Activated T-cell treated with anti-CD3 and anti-CD28 coated beads for 4 hours (primary cell): ENCODE results near the gene SERTAD3.
"Not testable (repeated sequence)": the region's sequence is repeated elsewhere in the genome, so short reads cannot be mapped to it uniquely, and the experiment has no call there.

Source experiments
- DNase-seq: peaks from one replicate; pipeline ENCODE4 v3.0.0-alpha.2; 2020

The SERTAD3 gene

GRCh38 chr19:40424637-40425449 lies 19.3 kb downstream of the SERTAD3 start:
- no peak for DNase-seq

GRCh38 chr19:40423938-40424337 lies 20.2 kb downstream of the SERTAD3 start:
- no peak for DNase-seq

DNA sequence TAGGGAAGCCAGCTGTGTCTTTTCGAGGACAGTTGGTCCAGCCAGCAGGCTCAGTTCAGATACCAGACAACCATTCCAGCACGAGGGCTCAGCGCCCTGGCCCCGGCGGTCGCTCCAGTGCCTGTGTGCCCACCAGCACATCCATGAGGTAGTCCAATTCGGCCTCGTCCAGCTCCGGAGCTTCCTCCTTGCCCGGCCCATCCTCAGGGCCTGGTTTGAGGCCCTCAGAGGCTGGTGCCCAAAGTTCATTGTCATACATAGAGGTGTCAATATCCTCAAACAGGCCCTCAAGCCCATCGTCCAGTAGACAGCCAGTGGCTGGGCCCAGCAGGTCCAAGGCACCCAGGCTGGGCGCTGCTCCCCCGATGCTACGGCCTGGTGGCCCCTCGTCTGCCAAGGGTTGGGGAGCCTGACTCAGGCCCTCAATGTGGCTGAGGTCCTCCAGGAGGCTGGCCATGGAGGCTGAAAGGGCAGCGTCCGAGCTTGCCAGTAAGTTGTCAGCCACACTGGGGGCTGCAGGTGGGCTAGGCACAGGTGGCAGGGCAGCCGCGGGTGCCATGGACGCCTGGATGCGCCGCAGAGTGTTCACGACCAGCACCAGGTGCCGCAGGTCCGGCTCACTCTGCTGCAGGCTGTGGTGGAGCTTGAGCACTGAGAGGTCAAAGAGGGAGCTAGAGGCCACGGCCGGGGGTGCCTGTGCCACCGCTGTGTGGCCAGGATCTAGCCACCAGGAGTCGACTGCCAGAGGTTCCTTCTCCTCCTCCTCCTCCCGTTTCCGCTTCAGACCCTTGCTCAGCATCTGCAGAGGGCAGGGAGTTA lies 21.2 kb downstream of the SERTAD3 start:
- DNase-seq, result no peak

DNA sequence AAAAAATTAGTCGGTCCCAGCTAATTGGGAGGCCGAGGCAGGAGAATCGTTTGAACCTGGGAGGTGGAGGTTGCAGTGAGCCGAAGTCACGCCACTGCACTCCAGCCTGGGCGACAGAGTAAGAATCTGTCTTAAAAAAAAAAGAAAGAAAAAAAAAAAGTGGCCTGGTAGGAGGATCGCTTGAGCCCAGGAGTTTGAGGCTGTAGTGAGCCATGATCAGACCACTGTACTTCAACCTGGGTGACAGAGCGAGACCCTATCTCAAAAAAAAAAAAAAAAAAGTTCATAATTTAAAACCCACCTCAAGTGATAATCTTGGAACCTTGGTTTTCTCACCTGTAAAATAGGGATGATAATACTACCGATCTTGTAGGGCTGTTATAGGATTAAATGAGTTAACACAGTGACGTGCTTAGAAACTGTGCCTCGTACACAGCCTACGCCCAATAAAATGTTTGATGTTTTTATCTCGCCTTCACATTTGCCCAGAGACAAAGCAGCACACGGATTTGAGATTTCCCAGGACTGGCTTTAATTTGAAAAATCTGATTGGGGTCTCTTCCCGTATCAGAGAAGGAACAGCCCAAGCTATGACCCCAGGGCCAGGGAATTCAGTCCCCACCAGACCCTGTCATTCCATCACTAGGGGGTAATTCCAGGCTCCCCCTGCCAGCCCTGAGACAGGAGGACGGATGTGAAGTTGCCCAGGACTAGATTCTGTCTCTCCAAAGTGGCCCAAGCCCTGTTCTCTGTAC lies 22.0 kb downstream of the SERTAD3 start:
- DNase-seq, result no peak

DNA sequence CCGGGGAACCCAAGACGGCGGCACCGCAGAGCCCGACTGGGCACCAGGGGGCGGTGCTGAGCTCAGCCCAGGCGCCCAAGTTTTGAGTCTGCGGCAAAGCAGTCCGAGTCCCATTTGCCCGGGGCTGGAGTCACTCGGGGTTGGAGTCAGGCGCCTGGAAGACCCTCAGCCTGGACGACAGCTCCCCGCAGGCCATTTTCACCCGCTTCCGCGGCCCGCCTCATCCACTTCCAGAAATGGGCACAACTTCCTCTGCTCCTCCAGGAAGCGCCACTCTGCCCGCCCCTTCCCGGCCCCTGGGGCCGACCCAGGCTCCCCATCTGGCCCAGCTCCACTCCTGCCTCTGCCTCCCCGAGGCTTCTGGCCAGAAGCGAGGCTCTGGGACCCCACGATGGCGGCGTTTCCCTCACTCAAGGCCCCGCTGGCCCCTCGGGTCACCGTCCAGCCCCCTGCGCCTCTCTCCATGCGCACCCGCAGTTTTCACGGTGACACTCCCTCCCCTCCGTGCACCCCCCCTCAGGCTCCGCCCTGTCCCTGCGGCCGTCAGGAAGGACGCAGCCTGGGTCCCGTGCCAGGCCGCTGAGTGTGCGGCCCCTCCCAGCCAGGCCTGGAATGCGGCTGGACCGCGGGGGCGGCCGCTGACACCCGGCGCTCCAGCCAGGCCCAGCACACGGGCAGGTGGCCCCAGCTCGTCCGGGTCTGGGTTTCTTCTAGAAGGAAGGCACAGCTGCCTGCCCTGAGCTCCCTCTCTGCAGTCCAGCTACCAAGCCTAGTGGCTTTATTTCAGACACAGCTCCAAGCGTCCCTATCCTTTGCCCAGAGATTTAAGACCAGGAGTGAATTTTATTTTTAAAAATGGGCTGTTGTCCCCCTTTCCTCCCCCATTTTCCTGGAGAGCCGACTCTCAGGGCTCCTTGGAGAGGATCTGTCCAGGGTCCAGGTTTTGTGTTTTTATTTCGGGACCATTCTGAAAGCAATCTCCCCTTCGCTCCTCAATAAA lies 23.1 kb downstream of the SERTAD3 start:
- DNase-seq, result peak; percentile 58

- no peak for DNase-seq
Observed at GRCh38 chr19:40420451-40420765, 23.7 kb downstream of the SERTAD3 start.

DNA sequence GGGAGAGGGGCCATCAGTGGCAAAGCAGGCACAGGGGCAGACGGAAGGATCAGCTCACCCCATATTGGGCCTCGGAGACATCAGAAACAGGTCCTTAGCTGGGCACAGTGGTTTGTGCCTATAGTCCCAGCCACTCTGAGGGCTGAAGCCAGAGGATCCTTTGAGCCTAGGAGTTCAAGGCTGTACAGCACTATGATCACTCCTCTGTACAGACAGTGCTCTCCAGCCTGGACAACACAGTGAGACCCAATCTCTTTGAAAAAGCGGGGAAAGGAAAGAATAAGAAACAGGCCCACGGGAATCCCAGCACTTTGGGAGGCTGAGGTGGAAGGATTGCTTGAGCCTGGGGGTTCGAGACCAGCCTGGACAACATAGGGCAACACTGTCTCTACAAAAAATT lies 24.4 kb downstream of the SERTAD3 start:
- DNase-seq, result no peak

- DNase-seq, result no peak
Observed at GRCh38 chr19:40419066-40419612, 25.0 kb downstream of the SERTAD3 start.

DNA sequence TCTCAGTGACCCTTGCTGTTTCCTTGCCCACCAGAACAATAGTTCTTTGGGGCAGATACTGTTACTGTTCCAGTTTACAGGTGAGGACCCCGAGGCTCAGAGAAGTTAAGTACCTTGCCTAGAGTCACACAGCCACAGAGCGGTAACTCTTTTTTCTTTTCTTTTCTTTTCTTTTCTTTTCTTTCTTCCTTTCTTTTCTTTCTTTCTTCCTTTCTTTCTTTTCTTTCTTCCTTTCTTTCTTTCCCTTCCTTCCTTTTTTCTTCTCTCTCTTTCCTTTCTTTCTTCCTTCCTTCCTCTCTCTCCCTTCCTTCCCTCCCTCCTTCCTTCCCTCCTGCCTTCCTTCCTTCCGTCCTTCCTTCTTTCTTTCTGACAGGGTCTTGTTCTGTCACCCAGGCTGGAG lies 26.1 kb downstream of the SERTAD3 start:
- no peak for DNase-seq

DNA sequence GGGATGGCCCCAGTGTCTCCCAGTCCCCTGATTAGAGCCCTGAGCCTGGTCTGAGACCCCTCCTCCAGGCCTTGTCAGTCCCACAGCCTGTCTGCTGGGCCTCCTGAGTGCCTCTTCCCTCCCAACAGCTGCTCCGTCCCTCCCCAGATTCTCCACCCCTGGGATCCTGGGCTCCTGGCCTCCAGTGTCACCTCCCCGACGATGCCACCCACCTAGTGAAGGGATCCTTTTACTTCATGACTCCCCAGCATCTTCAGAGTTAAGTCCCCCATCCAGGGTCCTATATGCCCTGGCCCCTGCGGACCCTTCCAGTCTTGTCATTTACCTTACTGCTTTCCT lies 26.5 kb downstream of the SERTAD3 start:
- no peak for DNase-seq

DNA sequence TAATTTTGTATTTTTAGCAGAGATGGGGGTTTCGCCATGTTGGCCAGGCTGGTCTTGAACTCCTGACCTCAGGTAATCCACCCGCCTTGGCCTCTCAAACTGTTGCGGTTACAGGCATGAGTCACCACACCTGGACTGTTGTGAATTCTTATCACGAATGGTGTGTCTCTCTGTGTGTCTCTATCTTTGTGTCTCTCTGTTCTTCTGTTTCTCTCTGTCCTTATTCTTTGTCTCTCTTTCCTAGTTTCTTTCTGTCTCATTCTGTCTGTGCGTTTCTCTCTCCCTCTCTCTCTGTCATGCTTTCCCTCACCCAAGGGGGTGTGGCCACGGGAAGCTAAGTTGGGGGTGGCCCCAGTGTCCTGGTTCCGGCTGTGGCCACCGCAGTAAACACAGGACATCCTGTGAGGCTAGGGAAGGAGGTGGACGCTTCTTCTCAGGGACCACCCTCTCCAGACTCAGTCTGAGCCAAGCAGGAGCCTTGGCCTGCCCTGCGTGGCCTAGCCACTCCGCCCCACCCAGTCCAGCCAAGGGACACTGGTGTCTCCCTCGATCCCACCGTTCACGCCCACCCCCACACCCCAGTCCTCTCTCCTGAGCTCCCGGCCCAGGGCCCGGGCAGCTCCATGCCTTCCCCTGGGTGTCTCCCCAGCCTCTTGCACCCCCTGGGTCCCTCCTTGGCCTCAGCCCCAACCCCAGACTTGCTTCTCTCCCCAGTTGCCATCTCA lies 27.1 kb downstream of the SERTAD3 start:
- DNase-seq, result no peak

- no peak for DNase-seq
Observed at GRCh38 chr19:40415768-40416167, 28.4 kb downstream of the SERTAD3 start.

GRCh38 chr19:40414542-40415535 lies 29.3 kb downstream of the SERTAD3 start:
- no peak for DNase-seq

- DNase-seq, result no peak
Observed at GRCh38 chr19:40413291-40413845, 30.8 kb downstream of the SERTAD3 start, which contains the start of gene PRX. Gene PRX, minus strand, starts transcription at chr19:40413378. Its CDS starts 5,446 bp downstream, at chr19:40407932.

- DNase-seq, result no peak
Observed at GRCh38 chr19:40412866-40413265, 31.3 kb downstream of the SERTAD3 start.

- DNase-seq, result no peak
Observed at GRCh38 chr19:40411958-40412499, 32.1 kb downstream of the SERTAD3 start.

- no peak for DNase-seq
Observed at GRCh38 chr19:40411125-40411842, 32.9 kb downstream of the SERTAD3 start.

GRCh38 chr19:40410030-40410389 lies 34.1 kb downstream of the SERTAD3 start:
- no peak for DNase-seq

DNA sequence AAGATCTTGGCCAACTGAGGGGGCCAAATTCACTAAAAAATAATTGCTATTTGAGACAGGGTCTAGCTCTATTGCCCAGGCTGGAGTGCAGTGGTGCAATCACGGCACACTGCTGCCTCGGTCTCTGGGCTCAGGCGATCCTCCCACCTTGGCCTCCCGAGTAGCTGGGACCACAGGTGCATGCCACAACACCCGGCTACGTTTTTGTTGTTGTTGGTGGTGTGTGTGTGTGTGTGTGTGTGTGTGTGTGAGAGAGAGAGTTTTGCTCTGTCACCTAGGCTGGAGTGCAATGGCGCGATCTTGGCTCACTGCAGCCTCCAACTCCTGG lies 35.6 kb downstream of the SERTAD3 start:
- not testable (repeated sequence) for DNase-seq
